ENCODE measurements around the gene EIF4E2.
"Not testable (repeated sequence)": the region's sequence is repeated elsewhere in the genome, so short reads cannot be mapped to it uniquely, and the experiment has no call there.

EIF4E2 gene

GRCh38 chr2:232522623-232523401 lies 27.7 kb upstream of the EIF4E2 start:
- FAIRE-seq, result no peak

GRCh38 chr2:232523402-232523681 lies 27.1 kb upstream of the EIF4E2 start:
- no peak for FAIRE-seq

- no peak for FAIRE-seq
These were observed 26.5 kb upstream of the EIF4E2 start for GRCh38 chr2:232523682-232524597.

- FAIRE-seq, result no peak
These were observed 25.7 kb upstream of the EIF4E2 start for GRCh38 chr2:232524771-232525170.

GRCh38 chr2:232525199-232525598 lies 25.3 kb upstream of the EIF4E2 start:
- no peak for FAIRE-seq

DNA sequence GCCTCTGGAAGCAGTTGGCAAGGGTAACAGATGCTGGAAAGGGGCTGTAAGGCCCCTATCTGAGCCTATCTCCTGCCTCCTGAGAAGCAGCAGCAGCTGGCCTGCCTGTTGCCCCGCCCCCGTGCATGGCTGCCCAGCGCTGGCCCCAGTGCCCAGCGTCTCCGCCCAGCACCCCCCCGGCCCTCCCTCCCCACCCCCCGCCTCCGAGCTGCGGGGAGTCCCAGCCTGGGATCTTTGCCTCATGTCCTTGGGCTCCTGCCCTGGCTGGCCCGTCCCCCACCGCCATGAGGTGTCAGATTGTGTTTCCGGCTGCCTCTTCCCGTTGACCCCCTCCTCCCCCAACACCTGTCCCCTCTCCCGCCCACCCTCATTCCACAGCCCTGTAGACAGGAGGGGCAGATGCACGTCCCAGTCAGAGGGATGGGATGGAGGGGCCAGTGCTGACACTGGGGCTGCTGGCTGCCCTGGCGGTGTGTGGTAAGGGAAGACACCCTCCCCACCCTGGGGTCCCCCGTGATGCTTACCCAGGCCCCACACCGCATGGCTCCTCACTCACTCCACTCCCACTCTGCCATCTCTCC lies 24.6 kb upstream of the EIF4E2 start, which contains the start of gene CHRND:
Gene CHRND, plus strand, starts transcription at position 370 of the 581 bp plus-strand sequence. Its CDS starts 56 bp downstream, at position 426.
- FAIRE-seq, result no peak

- FAIRE-seq, result no peak
These were observed 24.0 kb upstream of the EIF4E2 start for GRCh38 chr2:232526372-232526941.

DNA sequence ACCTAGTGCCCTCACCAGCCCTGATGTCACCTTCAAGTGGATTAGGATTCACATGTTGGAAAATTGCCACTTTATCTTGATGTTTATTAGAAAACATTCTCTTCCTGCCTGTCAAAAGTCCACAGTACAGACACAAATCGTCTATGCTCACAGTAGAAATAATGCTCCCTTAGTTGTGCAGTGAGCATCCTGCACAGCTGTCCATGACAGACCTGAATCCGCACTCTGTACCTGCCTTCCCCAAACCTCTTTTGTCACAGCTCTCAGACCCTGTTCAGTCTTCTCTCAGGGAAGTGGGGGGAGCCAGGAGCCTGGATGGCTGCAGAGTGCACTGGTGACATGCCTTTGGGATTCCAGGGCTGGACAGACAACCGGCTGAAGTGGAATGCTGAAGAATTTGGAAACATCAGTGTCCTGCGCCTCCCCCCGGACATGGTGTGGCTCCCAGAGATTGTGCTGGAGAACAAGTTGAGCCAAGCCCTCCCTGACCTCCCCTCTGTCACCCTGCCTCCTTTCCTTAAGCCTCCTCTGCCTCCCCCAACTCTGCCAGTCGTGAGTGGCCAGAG lies 22.5 kb upstream of the EIF4E2 start:
- FAIRE-seq, result no peak

- FAIRE-seq, result no peak
These were observed 21.6 kb upstream of the EIF4E2 start for GRCh38 chr2:232528746-232529460.

DNA sequence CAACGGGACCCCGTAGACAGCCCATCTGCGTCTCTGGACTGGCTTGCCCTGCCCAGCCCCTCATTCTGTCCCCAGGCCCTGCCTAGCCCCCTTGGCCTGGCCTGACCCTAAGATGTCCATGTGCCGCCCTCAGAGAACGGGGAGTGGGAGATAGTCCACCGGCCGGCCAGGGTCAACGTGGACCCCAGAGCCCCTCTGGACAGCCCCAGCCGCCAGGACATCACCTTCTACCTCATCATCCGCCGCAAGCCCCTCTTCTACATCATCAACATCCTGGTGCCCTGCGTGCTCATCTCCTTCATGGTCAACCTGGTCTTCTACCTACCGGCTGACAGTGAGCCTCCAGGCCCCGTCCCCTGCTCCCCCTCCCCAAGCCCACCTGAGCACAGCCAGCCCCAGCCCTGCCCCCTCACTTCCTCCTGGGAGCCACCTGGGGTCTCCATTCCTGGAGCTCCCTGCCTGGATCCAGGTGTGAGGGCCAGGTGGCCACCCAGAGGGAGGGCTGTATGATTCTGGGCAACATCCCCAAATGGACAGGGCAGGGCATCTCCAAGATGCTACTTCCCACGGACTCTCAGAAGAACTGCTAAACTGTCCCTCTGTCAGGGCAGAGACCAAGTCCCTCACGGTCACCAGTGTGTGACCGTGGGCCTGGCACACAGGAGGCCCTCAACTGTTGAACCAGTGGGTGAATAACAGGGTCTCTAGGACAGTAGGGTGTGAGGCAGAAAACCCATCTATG lies 20.5 kb upstream of the EIF4E2 start:
- FAIRE-seq, result no peak

- FAIRE-seq, result no peak
These were observed 19.7 kb upstream of the EIF4E2 start for GRCh38 chr2:232530626-232531260.

GRCh38 chr2:232532419-232532818 lies 18.1 kb upstream of the EIF4E2 start:
- FAIRE-seq, result no peak

- not testable (repeated sequence) for FAIRE-seq
These were observed 17.7 kb upstream of the EIF4E2 start for GRCh38 chr2:232532821-232533220.

DNA sequence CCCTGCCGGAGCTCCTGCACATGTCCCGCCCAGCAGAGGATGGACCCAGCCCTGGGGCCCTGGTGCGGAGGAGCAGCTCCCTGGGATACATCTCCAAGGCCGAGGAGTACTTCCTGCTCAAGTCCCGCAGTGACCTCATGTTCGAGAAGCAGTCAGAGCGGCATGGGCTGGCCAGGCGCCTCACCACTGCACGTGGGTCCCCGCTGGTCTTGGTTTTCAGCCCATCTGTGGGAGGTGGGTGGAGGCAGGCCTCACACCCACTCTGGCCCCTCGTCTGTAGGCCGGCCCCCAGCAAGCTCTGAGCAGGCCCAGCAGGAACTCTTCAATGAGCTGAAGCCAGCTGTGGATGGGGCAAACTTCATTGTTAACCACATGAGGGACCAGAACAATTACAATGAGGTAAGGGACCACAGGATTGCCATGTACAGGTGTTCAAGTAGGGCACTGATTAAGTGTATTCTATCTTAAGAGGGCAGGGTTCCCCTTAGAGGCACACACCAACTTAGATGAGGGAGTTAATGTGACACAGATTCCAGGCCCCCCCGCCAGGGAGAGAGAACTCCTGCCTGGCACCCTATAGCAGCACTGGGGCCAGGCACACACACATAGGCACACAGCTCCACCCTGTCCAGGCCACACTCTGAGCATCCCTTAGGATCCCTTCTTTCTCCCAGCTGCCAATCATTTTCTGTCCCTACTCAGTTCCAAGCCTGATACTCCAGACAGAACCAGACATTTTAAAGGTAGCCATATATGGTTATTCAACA lies 16.4 kb upstream of the EIF4E2 start:
- no peak for FAIRE-seq

DNA sequence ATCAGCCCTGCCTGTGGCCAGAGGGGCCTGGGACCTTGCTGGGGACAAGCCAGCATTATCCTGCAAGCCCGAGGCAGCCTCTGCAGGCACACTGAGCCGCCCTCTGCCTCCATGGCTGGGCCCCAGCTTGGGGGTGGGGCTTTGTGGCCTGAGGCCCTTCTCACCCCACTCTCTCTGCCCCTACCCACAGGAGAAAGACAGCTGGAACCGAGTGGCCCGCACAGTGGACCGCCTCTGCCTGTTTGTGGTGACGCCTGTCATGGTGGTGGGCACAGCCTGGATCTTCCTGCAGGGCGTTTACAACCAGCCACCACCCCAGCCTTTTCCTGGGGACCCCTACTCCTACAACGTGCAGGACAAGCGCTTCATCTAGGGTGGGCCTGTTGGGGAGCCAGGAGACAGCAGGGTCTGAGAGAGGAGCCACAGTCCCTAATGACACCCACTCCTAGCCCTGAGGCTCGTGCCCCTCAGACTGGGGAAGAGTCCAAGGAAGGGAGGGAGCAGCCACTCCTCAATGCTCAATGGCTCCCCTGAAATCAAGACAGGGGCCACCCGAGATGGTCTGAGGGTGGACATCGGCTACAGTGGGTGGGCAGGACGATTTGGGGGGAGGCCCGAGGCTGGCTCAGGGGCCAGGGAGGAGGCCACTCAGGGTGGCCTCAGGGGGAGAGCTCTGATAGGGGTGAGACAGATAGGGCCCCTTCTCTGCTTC lies 15.4 kb upstream of the EIF4E2 start:
- FAIRE-seq, result no peak

DNA sequence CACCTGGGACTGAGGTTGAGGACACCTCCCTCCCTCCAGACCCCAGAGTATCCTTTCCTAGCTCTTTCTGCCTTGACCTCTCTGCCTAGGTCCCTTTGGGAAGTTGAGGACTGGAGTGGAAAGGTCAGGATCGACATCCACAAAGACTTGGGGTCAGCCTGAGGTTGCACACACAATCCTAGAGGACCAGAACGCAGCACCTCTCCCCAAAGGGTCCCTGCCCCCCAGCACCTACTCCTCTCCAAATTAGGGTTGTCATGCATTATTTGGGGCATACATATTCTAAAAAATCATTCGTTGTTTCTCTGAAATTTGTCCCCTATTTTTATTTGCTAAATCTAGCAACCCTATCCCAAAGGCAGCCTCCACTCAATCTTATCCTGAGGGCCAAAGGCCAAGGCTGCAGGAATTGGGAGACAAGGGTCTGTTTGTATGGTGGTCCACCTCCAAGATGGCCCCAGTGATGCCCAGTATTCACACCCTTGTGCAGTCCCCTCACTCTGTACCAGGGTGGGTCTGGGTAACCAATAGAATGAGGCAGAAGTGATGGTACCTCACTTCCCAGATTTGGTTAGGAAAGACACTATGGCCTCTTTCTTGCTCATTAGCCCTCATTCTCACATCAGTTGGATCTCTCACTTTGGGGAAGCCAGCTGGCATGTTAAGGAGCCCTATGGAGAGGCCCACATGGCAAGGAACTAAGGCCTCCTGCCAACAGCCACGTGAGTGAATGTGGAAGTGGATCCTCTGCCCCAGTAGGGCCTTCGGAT lies 14.5 kb upstream of the EIF4E2 start:
- FAIRE-seq, result no peak

DNA sequence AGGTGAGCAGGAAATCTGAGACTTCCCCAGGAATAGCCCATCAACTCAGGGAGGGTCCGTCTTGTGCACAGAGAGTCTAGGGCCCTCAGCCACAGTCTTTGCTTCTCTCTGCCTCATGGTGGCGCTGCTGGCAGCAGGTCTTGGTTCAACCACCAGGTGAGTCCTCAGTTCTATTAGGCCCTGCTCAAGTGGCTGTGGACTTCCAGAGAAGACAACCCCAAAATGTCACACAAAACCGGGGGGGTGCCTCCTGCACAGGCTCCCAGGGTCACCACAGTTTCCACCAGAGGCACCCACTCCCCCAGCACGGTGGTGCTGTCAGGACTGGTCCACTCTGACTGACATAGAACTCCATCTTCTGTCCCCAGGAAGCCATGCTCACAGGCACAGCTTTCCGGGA lies 13.4 kb upstream of the EIF4E2 start:
- FAIRE-seq, result no peak

DNA sequence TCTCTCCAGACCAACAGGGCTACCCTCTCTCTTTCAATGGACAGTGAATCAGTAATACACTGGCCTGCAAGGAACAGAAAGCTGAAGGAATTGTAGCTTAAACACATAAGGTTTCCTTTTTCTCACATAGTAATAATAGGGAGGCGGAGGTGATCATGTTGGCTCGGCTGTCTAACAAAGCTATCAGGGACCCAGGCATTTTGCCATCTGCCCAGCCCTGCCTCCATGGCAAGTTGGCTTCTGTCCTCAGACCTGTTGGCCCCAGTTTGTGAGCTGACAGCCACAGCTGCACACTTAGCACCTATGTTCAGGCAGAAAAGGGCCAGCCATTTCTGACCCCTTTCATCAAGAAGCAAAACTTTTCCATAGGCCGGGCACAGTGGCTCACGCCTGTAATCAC lies 13.0 kb upstream of the EIF4E2 start:
- FAIRE-seq, result no peak

- no peak for FAIRE-seq
These were observed 11.8 kb upstream of the EIF4E2 start for GRCh38 chr2:232538671-232539070.

Data from A204.1 (cell line).